OCI-LY3 (cell line): ENCODE results near the gene BABAM2.

Source experiments
- CTCF ChIP-seq: fragments of 200-600, 300-600 bp; sonication (generic); IDR thresholded peaks from 2 replicates; pipeline ENCODE4 v1.5.1; 2014; ENCODE audit warnings: antibody characterized with exemption, low read length, low read depth
- EZH2phosphoT487 ChIP-seq: fragments of 200-600 bp; shearing (Covaris generic); IDR thresholded peaks from 2 replicates; pipeline ENCODE4 v1.6.1; 2018; ENCODE audit warnings: antibody characterized with exemption, mixed run types, low read depth

GRCh38 chr2:28322456-28322855 lies 431.9 kb downstream of the BABAM2 start:
- TF ChIP-seq EZH2phosphoT487 (no peak), CTCF (no peak)
